Bronchial epithelial cell (primary cell): ENCODE measurements around the gene ZG16. TPM values are rescaled to one million over a fixed set of nuclear protein-coding genes. Genes with fewer than 3 reads are reported as not detected.
A peak's percentile ranks its signal among the peaks of the same experiment; 100 is the strongest.

ENCODE experiments used
- DNase-seq: peaks from one replicate; pipeline ENCODE4 v3.0.0-alpha.2; 2010; ENCODE audit warnings: low read depth
- FAIRE-seq: peaks from 2 replicates; lab custom pipeline; 2011; peaks lifted over from hg19 to GRCh38; lab: Jason Lieb, UNC
- H3K27me3 ChIP-seq: 2 replicates; pipeline ENCODE4 v1.5.1; 2011; ENCODE audit warnings: low read length; ENCODE audit not compliant: control insufficient read depth, insufficient read depth
- H3K36me3 ChIP-seq: 2 replicates; pipeline ENCODE4 v1.5.1; 2011; ENCODE audit warnings: low read length; ENCODE audit not compliant: control insufficient read depth, insufficient read depth
- H3K4me3 ChIP-seq: 2 replicates; pipeline ENCODE4 v1.5.1; 2011; ENCODE audit warnings: mild to moderate bottlenecking, low read depth, low read length, control low read depth
- CTCF ChIP-seq: IDR thresholded peaks from 2 replicates; pipeline ENCODE4 v1.5.1; 2011; ENCODE audit warnings: mild to moderate bottlenecking, moderate library complexity, low read length, control low read depth, inconsistent platforms; ENCODE audit not compliant: insufficient read depth, severe bottlenecking
- total RNA-seq: library from RNA; depleted of rRNA; stranded (reverse); fragments of >200 nt; gene quantifications from 2 replicates; pipeline ENCODE4 v1.2.1, GENCODE V29; 2014

ZG16 gene
- total RNA-seq, 1 donor from 2014 or later: not detected

GRCh38 chr16:29806641-29807425 is 28.8 kb downstream of the ZG16 start:
- Histone ChIP-seq H3K36me3 (peaks cover 13% of the 10 kb centered on the region), H3K27me3 (no peaks in the 10 kb centered on the region)

DNA sequence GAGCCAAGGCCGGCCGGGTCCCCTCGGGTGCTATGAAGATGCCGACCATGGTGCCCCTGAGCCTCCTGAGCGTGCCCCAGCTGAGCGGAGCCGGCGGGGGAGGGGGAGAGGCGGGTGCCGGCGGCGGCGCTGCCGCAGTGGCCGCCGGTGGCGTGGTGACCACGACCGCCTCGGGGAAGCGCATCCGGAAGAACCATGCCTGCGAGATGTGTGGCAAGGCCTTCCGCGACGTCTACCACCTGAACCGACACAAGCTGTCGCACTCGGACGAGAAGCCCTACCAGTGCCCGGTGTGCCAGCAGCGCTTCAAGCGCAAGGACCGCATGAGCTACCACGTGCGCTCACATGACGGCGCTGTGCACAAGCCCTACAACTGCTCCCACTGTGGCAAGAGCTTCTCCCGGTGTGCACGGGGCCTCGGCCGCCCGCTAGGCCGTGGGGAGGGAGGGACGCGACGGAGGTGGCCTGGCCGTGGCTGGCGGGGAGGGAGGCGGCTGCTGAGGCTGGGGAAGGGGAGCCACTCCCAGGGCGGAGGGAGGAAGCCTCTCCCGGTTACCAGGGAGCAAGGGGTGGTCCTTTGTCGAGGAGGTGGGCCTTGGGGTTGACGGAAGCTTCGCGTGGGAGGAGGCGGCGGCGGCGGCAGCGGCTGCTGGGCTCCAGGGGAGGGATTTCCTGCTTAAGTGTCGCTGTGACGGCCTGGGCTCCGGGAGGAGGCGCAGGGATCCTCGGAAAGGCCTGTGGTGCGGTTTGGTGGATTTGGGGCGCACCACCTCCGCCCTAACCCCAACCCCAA is 29.6 kb downstream of the ZG16 start:
- Histone ChIP-seq H3K36me3 (peaks cover 13% of the 10 kb centered on the region), H3K27me3 (no peaks in the 10 kb centered on the region), H3K4me3 (peak overlapping the region; percentile 63)
- DNase-seq: peak; percentile 79
- TF ChIP-seq CTCF: peak; percentile 75
- no peak for FAIRE-seq

More at GRCh38 chr16:29806641-29807425, 28.8 kb downstream of the ZG16 start:
- no peak for TF ChIP-seq CTCF
- DNase-seq: no peak
- peak overlapping the region; percentile 63 for H3K4me3 ChIP-seq
- FAIRE-seq: no peak

- Histone ChIP-seq H3K27me3 (no peaks in the 10 kb centered on the region), H3K4me3 (peak overlapping the region; percentile 63), H3K36me3 (peaks cover 13% of the 10 kb centered on the region)
- DNase-seq: no peak
- no peak for FAIRE-seq
- no peak for TF ChIP-seq CTCF
Measured at GRCh38 chr16:29808219-29808900, 30.3 kb downstream of the ZG16 start.

- peaks cover 13% of the 10 kb centered on the region for H3K36me3 ChIP-seq
- H3K27me3 ChIP-seq: no peaks in the 10 kb centered on the region
- TF ChIP-seq CTCF: no peak
- DNase-seq (no peak), FAIRE-seq (no peak)
- no peak overlapping the region for H3K4me3 ChIP-seq
Measured at GRCh38 chr16:29809031-29809747, 31.1 kb downstream of the ZG16 start.
